Thyroid gland (tissue), 4 donors: ENCODE data around the gene DOK3. TPM values are rescaled to one million over a fixed set of nuclear protein-coding genes. Genes with fewer than 3 reads are reported as not detected.

ENCODE experiments used
- DNase-seq, 2 donors: peaks; one replicate each; pipeline ENCODE4 v3.0.0-alpha.2; 2019
- H3K27ac ChIP-seq, 3 donors: fragments of 200-600 bp; sonication (generic); 1 replicate in 2 of 3; 2 replicates in 1 of 3; pipeline ENCODE4 v1.5.1; 2016 to 2019; ENCODE audit warnings: mild to moderate bottlenecking in 1 of 3, moderate library complexity in 1 of 3
- H3K27me3 ChIP-seq: fragments of 200-600 bp; sonication (generic); one replicate; pipeline ENCODE4 v1.5.1; 2019
- H3K36me3 ChIP-seq, 2 donors: fragments of 200-600 bp; sonication (generic); one replicate each; pipeline ENCODE4 v1.5.1; 2016 to 2019
- H3K4me1 ChIP-seq, 2 donors: fragments of 200-600 bp; sonication (generic); one replicate each; pipeline ENCODE4 v1.5.1; 2017 to 2019
- H3K4me3 ChIP-seq, 3 donors: fragments of 200-600 bp; sonication (generic); replicated peaks in 1 of 3; 1 replicate in 2 of 3; 2 replicates in 1 of 3; pipeline ENCODE4 v1.5.1; 2016; ENCODE audit warnings: mild to moderate bottlenecking in 1 of 3
- H3K9me3 ChIP-seq: fragments of 200-600 bp; sonication (generic); one replicate; pipeline ENCODE4 v1.5.1; 2017
- CTCF ChIP-seq, 6 experiments: fragments of 200-600 bp in 3 of 6; fragments of 450-650 bp in 3 of 6; sonication (generic) in 3 of 6; IDR thresholded peaks; one replicate each; pipeline ENCODE4 v1.5.1; 2016 to 2019; ENCODE audit warnings: antibody characterized with exemption in 6 of 6, mild to moderate bottlenecking in 2 of 6, inconsistent platforms in 1 of 6, moderate library complexity in 1 of 6
- POLR2A ChIP-seq, 2 donors: fragments of 450-650 bp; IDR thresholded peaks; one replicate each; pipeline ENCODE4 v1.6.1; 2017; ENCODE audit warnings: antibody characterized with exemption in 2 of 2, mild to moderate bottlenecking in 2 of 2, moderate library complexity in 1 of 2
- WGBS, 2 donors: methylation state at CpG; one replicate each; pipeline ENCODE4 v1.1.5; 2017; 5-methylcytosine and 5-hydroxymethylcytosine counted together
- intact Hi-C: fragments of 100-400 bp; cut with DNase I; formaldehyde crosslinking; loops from one replicate; pipeline ENCODE4 v1.15.1; 2023
- total RNA-seq, 4 donors: library from RNA; depleted of rRNA; stranded (reverse); fragments of >200 nt; gene quantifications; one replicate each; pipeline ENCODE4 v1.2.3, GENCODE V29; 2016

The DOK3 gene
- total RNA-seq, 4 donors from 2014 or later: 2.0 to 5.9 (median 3.5) TPM

- intact Hi-C loops: loop anchor here (2.0 to 5.0 kb wide), 3 partner anchors 42 to 140 kb away; no protein-coding TSS in a partner anchor
- no peak for TF ChIP-seq POLR2A (IDR thresholded peaks at IDR 0.05)
- TF ChIP-seq CTCF (IDR thresholded peaks at IDR 0.05): peak; percentile 7 to 56 (median 41)
These were observed 52.4 kb downstream of the DOK3 start for GRCh38 chr5:177456976-177457851.

DNA sequence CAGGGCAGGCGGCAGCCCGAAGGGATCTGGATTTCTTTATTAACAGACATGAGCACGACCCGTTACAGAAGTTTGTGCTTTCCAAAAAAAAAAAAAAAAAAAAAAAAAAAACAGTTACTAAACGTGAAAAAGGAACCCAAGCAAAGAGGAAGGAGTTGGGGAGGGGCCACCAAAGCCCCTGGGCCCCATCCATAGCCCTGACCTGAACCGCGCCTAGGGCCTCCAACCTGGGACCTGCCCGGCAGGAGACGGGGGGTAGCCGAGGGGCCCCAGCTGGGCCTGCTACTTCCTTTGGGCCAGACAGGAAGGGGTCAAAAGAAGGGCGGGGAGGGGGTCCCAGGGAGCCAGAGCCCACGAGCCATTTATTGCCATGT is 53.0 kb downstream of the DOK3 start:
- no peak overlapping the region for H3K27ac ChIP-seq
- no peaks in the 10 kb centered on the region for H3K27me3 ChIP-seq
- TF ChIP-seq CTCF (IDR thresholded peaks at IDR 0.05) (no peak), POLR2A (IDR thresholded peaks at IDR 0.05) (no peak)
- DNase-seq: no peak
- H3K36me3 ChIP-seq: peaks cover 12 to 14% of the 10 kb centered on the region in 2 donors
- no peak overlapping the region for H3K4me3 ChIP-seq
- peaks cover 10 to 15% of the 10 kb centered on the region in 2 donors for H3K4me1 ChIP-seq
- WGBS, 2 donors: 38 to 41% methylated on average over 11 to 12 of the region's 12 CpGs
- intact Hi-C loops: loop anchor here (2.0 to 5.0 kb wide), 3 partner anchors 42 to 139 kb away; no protein-coding TSS in a partner anchor
- H3K9me3 ChIP-seq: no peaks in the 10 kb centered on the region

More at GRCh38 chr5:177456976-177457851, 52.4 kb downstream of the DOK3 start:
- peaks cover 12 to 14% of the 10 kb centered on the region in 2 donors for H3K36me3 ChIP-seq
- no peak overlapping the region for H3K4me3 ChIP-seq
- H3K27ac ChIP-seq: no peak overlapping the region
- H3K9me3 ChIP-seq: no peaks in the 10 kb centered on the region
- WGBS, 2 donors: 75 to 82% methylated on average over 18 to 19 of the region's 24 CpGs
- no peaks in the 10 kb centered on the region for H3K27me3 ChIP-seq
- peak; percentile 77 to 84 for DNase-seq
- H3K4me1 ChIP-seq: peaks cover 10 to 15% of the 10 kb centered on the region in 2 donors

DNA sequence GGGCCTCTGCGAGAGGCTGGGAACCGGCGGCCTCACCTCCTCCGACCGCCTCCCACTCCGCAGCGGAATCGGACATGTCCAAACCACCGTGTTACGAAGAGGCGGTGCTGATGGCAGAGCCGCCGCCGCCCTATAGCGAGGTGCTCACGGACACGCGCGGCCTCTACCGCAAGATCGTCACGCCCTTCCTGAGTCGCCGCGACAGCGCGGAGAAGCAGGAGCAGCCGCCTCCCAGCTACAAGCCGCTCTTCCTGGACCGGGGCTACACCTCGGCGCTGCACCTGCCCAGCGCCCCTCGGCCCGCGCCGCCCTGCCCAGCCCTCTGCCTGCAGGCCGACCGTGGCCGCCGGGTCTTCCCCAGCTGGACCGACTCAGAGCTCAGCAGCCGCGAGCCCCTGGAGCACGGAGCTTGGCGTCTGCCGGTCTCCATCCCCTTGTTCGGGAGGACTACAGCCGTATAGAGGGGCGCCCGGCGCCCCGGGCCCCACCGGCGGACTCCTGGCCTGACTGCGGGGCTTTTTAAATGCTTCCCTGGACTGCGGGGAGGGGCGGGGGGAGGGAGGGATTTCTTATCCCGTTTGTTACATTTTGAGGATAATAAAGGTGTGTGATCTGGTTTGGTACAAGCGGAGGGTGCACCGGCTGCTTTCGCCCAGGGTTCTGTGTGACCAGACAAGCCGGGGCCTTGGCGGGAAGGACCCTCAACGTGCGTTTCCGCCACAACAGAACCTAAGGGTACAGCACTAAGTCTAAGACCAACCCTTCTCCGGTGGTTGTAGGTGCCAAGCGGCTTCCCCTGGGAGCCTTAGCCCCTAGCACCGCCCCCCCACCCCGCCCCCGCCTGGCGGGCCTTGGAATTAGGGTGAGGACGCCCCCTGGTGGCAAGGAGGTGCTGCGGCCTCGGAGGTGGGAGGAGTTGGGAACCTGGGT is 53.7 kb downstream of the DOK3 start:
- TF ChIP-seq CTCF (IDR thresholded peaks at IDR 0.05) (peak; percentile 64 to 98 (median 86)), POLR2A (IDR thresholded peaks at IDR 0.05) (no peak)
- Histone ChIP-seq H3K36me3 (peaks cover 12 to 14% of the 10 kb centered on the region in 2 donors), H3K27me3 (no peaks in the 10 kb centered on the region), H3K27ac (peak overlapping the region; percentile 47 to 72 (median 58)), H3K4me1 (peaks cover 10 to 15% of the 10 kb centered on the region in 2 donors), H3K9me3 (no peaks in the 10 kb centered on the region), H3K4me3 (peak overlapping the region; percentile 7 to 71 (median 62))
- peak; percentile 96 to 97 for DNase-seq
- intact Hi-C loops: loop anchor here (2.0 to 5.0 kb wide), 3 partner anchors 43 to 139 kb away; no protein-coding TSS in a partner anchor
- 0 to 2% methylated on average over 19 to 41 of the region's 76 CpGs for WGBS, 2 donors

DNA sequence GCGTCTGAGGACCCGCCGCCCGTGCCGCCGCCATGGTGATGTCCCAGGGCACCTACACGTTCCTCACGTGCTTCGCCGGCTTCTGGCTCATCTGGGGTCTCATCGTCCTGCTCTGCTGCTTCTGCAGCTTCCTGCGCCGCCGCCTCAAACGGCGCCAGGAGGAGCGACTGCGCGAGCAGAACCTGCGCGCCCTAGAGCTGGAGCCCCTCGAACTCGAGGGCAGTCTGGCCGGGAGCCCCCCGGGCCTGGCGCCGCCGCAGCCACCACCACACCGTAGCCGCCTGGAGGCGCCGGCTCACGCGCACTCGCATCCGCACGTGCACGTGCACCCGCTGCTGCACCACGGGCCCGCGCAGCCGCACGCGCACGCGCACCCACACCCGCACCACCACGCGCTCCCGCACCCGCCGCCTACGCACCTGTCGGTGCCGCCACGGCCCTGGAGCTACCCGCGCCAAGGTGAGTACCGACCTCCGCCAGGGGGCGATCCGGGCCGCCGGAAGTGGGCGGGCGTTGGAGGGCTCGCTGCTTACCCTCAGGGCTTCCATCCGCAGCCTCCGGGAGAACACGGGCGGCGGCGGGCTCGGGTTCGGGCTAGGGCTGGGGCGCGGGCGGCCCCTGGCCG is 54.5 kb downstream of the DOK3 start:
- peak in 1 of 2 donors; percentile 64 for TF ChIP-seq POLR2A (IDR thresholded peaks at IDR 0.05)
- TF ChIP-seq CTCF (IDR thresholded peaks at IDR 0.05): peak; percentile 45 to 86 (median 68)
- Histone ChIP-seq H3K4me1 (peaks cover 10 to 15% of the 10 kb centered on the region in 2 donors), H3K9me3 (no peaks in the 10 kb centered on the region), H3K4me3 (peak overlapping the region; percentile 58 to 71 (median 62)), H3K27me3 (no peaks in the 10 kb centered on the region), H3K36me3 (peaks cover 12 to 14% of the 10 kb centered on the region in 2 donors), H3K27ac (peak overlapping the region; percentile 47 to 72 (median 58))
- intact Hi-C loops: loop anchor here (5.0 kb wide), 2 partner anchors 63 to 138 kb away; no protein-coding TSS in a partner anchor
- WGBS, 2 donors: 0% methylated on average over 1 to 4 of the region's 80 CpGs
- DNase-seq: peak; percentile 86 to 87
